K562 (cell line): Measurements from ENCODE around the gene PNPO. TPM values are rescaled to one million over a fixed set of nuclear protein-coding genes. Genes with fewer than 3 reads are reported as not detected.
"Not testable (repeated sequence)": the region's sequence is repeated elsewhere in the genome, so short reads cannot be mapped to it uniquely, and the experiment has no call there.

Source experiments
- ATAC-seq: fragments of 200-7000 bp; cut with Tn5 transposase; 3 replicates; pipeline ENCODE4 v1.9.1; 2020; ENCODE audit warnings: moderate library complexity
- BruUV-seq: library from RNA; stranded (reverse); fragments of 400-500 nt; replicated peaks from 2 replicates; lab custom pipeline; 2021; lab: Mats Ljungman, UMichigan
- CTCF ChIA-PET: fragments of 300-600 bp; formaldehyde crosslinking; extraction: SDS; loops from one replicate; lab custom pipeline; 2021; ENCODE audit warnings: low intra/inter-chr PET ratio; lab: Yijun Ruan, JAX
- POLR2A ChIA-PET: fragments of 300-600, 350-650 bp; sonication (Branson Sonifier 250); formaldehyde crosslinking; extraction: SDS; loops from one replicate; lab custom pipeline; 2021; ENCODE audit warnings: antibody characterized with exemption, inconsistent platforms; lab: Yijun Ruan, JAX
- DNase-seq, 4 experiments: peaks; one replicate each; pipeline versions ENCODE4 v3.0.0 to v3.0.0-alpha.2; 2011 to 2018; ENCODE audit warnings: low spot score in 3 of 4, mixed read lengths in 3 of 4; ENCODE audit errors: extremely low read depth in 1 of 4
- FAIRE-seq: peaks from 2 replicates; lab custom pipeline; 2011; peaks lifted over from hg19 to GRCh38; lab: Jason Lieb, UNC
- H2AFZ ChIP-seq: 2 replicates; pipeline ENCODE4 v1.6.0; 2011; ENCODE audit warnings: low read depth, low read length, control low read depth, inconsistent platforms
- H3K27ac ChIP-seq: fragments of 200-600 bp; 3 replicates; pipeline ENCODE4 v1.8.0; 2011; ENCODE audit warnings: low read depth, mild to moderate bottlenecking, control low read depth, inconsistent platforms, low read length, moderate library complexity, mixed read lengths; ENCODE audit errors: extremely low read depth
- H3K27me3 ChIP-seq, 2 experiments: fragments of 300-600 bp in 1 of 2; 2 replicates in 1 of 2; 3 replicates in 1 of 2; pipeline versions ENCODE4 v1.6.0 to v1.8.0; 2011; ENCODE audit warnings: inconsistent platforms in 2 of 2, low read length in 2 of 2, mild to moderate bottlenecking in 1 of 2, mixed read lengths in 1 of 2, moderate library complexity in 1 of 2; ENCODE audit not compliant: control insufficient read depth in 2 of 2, insufficient read depth in 2 of 2
- H3K36me3 ChIP-seq: fragments of 300-600 bp; 3 replicates; pipeline ENCODE4 v1.8.0; 2011; ENCODE audit warnings: mild to moderate bottlenecking, low read length, inconsistent platforms; ENCODE audit not compliant: control insufficient read depth, insufficient read depth
- H3K4me1 ChIP-seq, 2 experiments: fragments of 200-600 bp in 1 of 2; replicated peaks in 1 of 2; 2 replicates in 1 of 2; 3 replicates in 1 of 2; pipeline versions ENCODE4 v1.5.1 to v1.8.0; 2011; ENCODE audit warnings: inconsistent platforms in 2 of 2, low read length in 2 of 2, mild to moderate bottlenecking in 1 of 2, mixed read lengths in 1 of 2, moderate library complexity in 1 of 2; ENCODE audit not compliant: control insufficient read depth in 2 of 2, insufficient read depth in 2 of 2
- H3K4me2 ChIP-seq: 2 replicates; pipeline ENCODE4 v1.6.1; 2011; ENCODE audit warnings: low read length, control low read depth, inconsistent platforms, mixed read lengths; ENCODE audit not compliant: insufficient read depth
- H3K4me3 ChIP-seq: fragments of 200-600 bp; sonication (generic), shearing (Covaris generic); 2 replicates; pipeline ENCODE4 v1.5.1; 2016; ENCODE audit warnings: control low read depth, inconsistent platforms
- H3K79me2 ChIP-seq: fragments of 200-600 bp; 3 replicates; pipeline ENCODE4 v1.8.0; 2011; ENCODE audit warnings: low read length, inconsistent platforms; ENCODE audit not compliant: control insufficient read depth, insufficient read depth
- H3K9ac ChIP-seq, 2 experiments: 2 replicates each; pipeline versions ENCODE4 v1.6.0 to v1.6.1; 2011; ENCODE audit warnings: low read depth in 2 of 2, low read length in 2 of 2, control low read depth in 1 of 2, inconsistent platforms in 1 of 2, mild to moderate bottlenecking in 1 of 2, mixed read lengths in 1 of 2; ENCODE audit not compliant: insufficient read depth in 1 of 2
- H3K9me1 ChIP-seq: one replicate; pipeline ENCODE4 v1.6.0; 2011; ENCODE audit warnings: inconsistent platforms, mild to moderate bottlenecking, low read length, moderate library complexity; ENCODE audit not compliant: control insufficient read depth, insufficient read depth
- H3K9me3 ChIP-seq: replicated peaks from 2 replicates; pipeline ENCODE4 v1.5.1; 2011; ENCODE audit warnings: low read depth, low read length, inconsistent platforms; ENCODE audit not compliant: control insufficient read depth, insufficient read depth
- H4K20me1 ChIP-seq: replicated peaks from 2 replicates; pipeline ENCODE4 v1.6.1; 2011; ENCODE audit warnings: low read length, inconsistent platforms, mixed read lengths; ENCODE audit not compliant: control insufficient read depth, insufficient read depth
- C11orf30 ChIP-seq: fragments of 450-650 bp; IDR thresholded peaks from 2 replicates; pipeline ENCODE4 v1.6.1; 2016; ENCODE audit warnings: low read depth, mild to moderate bottlenecking
- DPF2 ChIP-seq: fragments of 450-650 bp; IDR thresholded peaks from 2 replicates; pipeline ENCODE4 v1.6.1; 2016
- ESRRA ChIP-seq: fragments of 450-650 bp; IDR thresholded peaks from 2 replicates; pipeline ENCODE4 v1.6.1; 2014; ENCODE audit warnings: low read depth, mild to moderate bottlenecking, moderate library complexity, borderline replicate concordance
- HDAC1 ChIP-seq, 2 experiments: fragments of 450-650 bp; IDR thresholded peaks; 2 replicates each; pipeline ENCODE4 v1.6.1; 2016 to 2017; ENCODE audit warnings: inconsistent platforms in 1 of 2, mild to moderate bottlenecking in 1 of 2, moderate library complexity in 1 of 2
- MAFG ChIP-seq: fragments of 450-650 bp; conservative IDR thresholded peaks from 2 replicates; pipeline ENCODE4 v1.6.1; 2016; ENCODE audit warnings: missing genetic modification characterization, missing compliant biosample characterization
- NFE2 ChIP-seq: IDR thresholded peaks from 2 replicates; pipeline ENCODE4 v1.6.1; 2014; ENCODE audit warnings: antibody characterized with exemption, low read depth
- NFE2L1 ChIP-seq: fragments of 450-650 bp; IDR thresholded peaks from 2 replicates; pipeline ENCODE4 v1.6.1; 2016; ENCODE audit warnings: missing genetic modification characterization, low read depth, mild to moderate bottlenecking, missing compliant biosample characterization, moderate library complexity, borderline replicate concordance
- ZNF316 ChIP-seq: fragments of 450-650 bp; IDR thresholded peaks from 2 replicates; pipeline ENCODE4 v1.6.1; 2016
- WGBS: fragments of 100-300 bp; shearing (Covaris generic); methylation state at CpG from one replicate; pipeline ENCODE4 v1.1.6; 2016; ENCODE audit warnings: low coverage, mixed read lengths; ENCODE audit not compliant: insufficient coverage; ENCODE audit errors: missing lambda C conversion rate; 5-methylcytosine and 5-hydroxymethylcytosine counted together
- in situ Hi-C: fragments of 300-500 bp; cut with MboI; formaldehyde crosslinking; loops from 4 replicates; pipeline ENCODE4 v1.15.0; 2018; ENCODE audit warnings: inconsistent platforms, mixed read lengths
- intact Hi-C: fragments of 100-400 bp; cut with micrococcal nuclease; formaldehyde crosslinking; loops from 2 replicates; pipeline ENCODE4 v1.14.2; 2022
- polyA plus RNA-seq, 8 experiments: library from polyadenylated mRNA; depleted of rRNA in 4 of 8; stranded (reverse) in 5 of 8; unstranded in 3 of 8; fragments of >200 nt; fragmentation: Nextera tagmentation in 2 of 8; fragmentation: Illumina TruSeq in 1 of 8; extraction: Ambion mirVana in 2 of 8; extraction: Trizol in 1 of 8; gene quantifications; 2 replicates each; pipeline versions ENCODE4 v1.2.1 to v1.2.3, GENCODE V29; 2011 to 2014; ENCODE audit warnings: inconsistent platforms in 1 of 8, missing spikeins in 1 of 8
- total RNA-seq, 7 experiments: library from RNA; depleted of rRNA in 6 of 7; stranded (reverse); fragments of >200 nt in 6 of 7; fragmentation: Illumina TruSeq in 2 of 7; extraction: Trizol in 2 of 7; gene quantifications; 2 replicates each; pipeline versions ENCODE4 v1.2.1 to v1.2.3, GENCODE V29; 2011 to 2021; ENCODE audit warnings: low replicate concordance in 1 of 7

PNPO gene
- total and polyA plus RNA-seq, 9 of the 15 experiments (the other 6 are each of a cell fraction or from before 2014, with no cell fraction given): 16.6 to 39.0 (median 27.4) TPM

DNA sequence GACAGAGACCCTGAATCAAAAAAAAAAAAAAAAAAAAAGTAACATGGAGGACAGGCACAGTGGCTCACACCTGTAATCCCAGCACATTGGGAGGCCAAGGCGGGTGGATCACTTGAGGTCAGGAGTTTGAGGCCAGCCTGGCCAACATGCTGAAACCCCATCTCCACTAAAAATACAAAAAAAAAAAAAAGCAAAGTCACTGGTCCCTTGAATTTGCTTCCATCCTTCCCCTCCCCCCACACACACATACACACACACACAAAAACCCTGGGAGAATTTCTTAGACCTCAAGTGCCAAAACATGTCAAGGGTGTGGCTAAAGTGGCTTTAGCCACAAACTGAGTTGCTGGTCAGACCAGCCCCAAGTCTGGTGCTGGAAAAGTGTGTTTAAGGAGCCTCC is 47.1 kb downstream of the PNPO start:
- ATAC-seq (peak; percentile 28), DNase-seq (peak in 1 of 4 experiments; percentile 39)
- H4K20me1 ChIP-seq, H3K9me3 ChIP-seq, H3K9ac ChIP-seq, H3K79me2 ChIP-seq, H3K4me3 ChIP-seq, H3K9me1 ChIP-seq, H2AFZ ChIP-seq, H3K36me3 ChIP-seq, H3K27ac ChIP-seq, FAIRE-seq: not testable (repeated sequence)
- CTCF ChIA-PET: interaction anchor here (0.9 kb wide), 1 partner anchor 36 kb away, joined by 5 read pairs; no protein-coding TSS in a partner anchor
- 38% methylated on average over 1 of the region's 1 CpG for WGBS
- TF ChIP-seq DPF2 (peak; percentile 30; the same call in 1 of the 2 replicates), MAFG (tag) (peak; percentile 52; the same call in 1 of the 2 replicates), HDAC1 (IDR thresholded peaks at IDR 0.05) (0 out of 4 replicates have a peak, but pooled peaks of 1 of the 2 experiments have one; percentile 11), NFE2L1 (tag) (peak; percentile 58), ZNF316 (peak; percentile 41), C11orf30 (peak; percentile 16; the same call in 1 of the 2 replicates), ESRRA (0 out of 2 replicates have a peak, but pooled peaks have one; percentile 30), NFE2 (peak; percentile 43; the same call in 1 of the 2 replicates)
- TF ChIP-seq, all 486 proteins: peak for 8; not testable (repeated sequence) for 478
- peaks cover 22 to 29% of the 10 kb centered on the region in 2 experiments for H3K4me1 ChIP-seq
- H3K4me2 ChIP-seq, BruUV-seq, POLR2A ChIA-PET, H3K27me3 ChIP-seq, in situ Hi-C loops, intact Hi-C loops: not testable (repeated sequence)
